CD14-positive monocyte (primary cell): ENCODE measurements around the gene NUDT22. TPM values are rescaled to one million over a fixed set of nuclear protein-coding genes. Genes with fewer than 3 reads are reported as not detected.

Experiments
- DNase-seq, 3 donors: peaks; one replicate each; pipeline ENCODE4 v3.0.0-alpha.2; 2011 to 2022
- H2AFZ ChIP-seq: 2 replicates; pipeline ENCODE4 v1.6.0; 2012; ENCODE audit warnings: mild to moderate bottlenecking, low read depth, low read length, inconsistent platforms; ENCODE audit not compliant: insufficient read depth, poor library complexity, severe bottlenecking
- H3K27ac ChIP-seq, 2 donors: 1 replicate in 1 of 2; 2 replicates in 1 of 2; pipeline ENCODE4 v1.5.1; 2012 to 2013; ENCODE audit warnings: low read length in 2 of 2, control low read depth in 1 of 2, inconsistent platforms in 1 of 2, low read depth in 1 of 2, mild to moderate bottlenecking in 1 of 2
- H3K27me3 ChIP-seq, 2 donors: one replicate each; pipeline versions ENCODE4 v1.6.0 to v1.6.1; 2011 to 2013; ENCODE audit warnings: low read length in 2 of 2; ENCODE audit not compliant: control insufficient read depth in 2 of 2, insufficient read depth in 2 of 2
- H3K36me3 ChIP-seq, 2 donors: replicated peaks in 1 of 2; 1 replicate in 1 of 2; 2 replicates in 1 of 2; pipeline versions ENCODE4 v1.5.1 to v1.6.1; 2012 to 2013; ENCODE audit warnings: low read length in 2 of 2, control low read depth in 1 of 2, inconsistent platforms in 1 of 2, mild to moderate bottlenecking in 1 of 2; ENCODE audit not compliant: insufficient read depth in 2 of 2, control insufficient read depth in 1 of 2
- H3K4me1 ChIP-seq, 2 donors: 1 replicate in 1 of 2; 2 replicates in 1 of 2; pipeline versions ENCODE4 v1.5.1 to v1.6.1; 2012 to 2013; ENCODE audit warnings: low read length in 2 of 2, control low read depth in 1 of 2, inconsistent platforms in 1 of 2, mild to moderate bottlenecking in 1 of 2, moderate library complexity in 1 of 2; ENCODE audit not compliant: insufficient read depth in 2 of 2, control insufficient read depth in 1 of 2
- H3K4me2 ChIP-seq: replicated peaks from 2 replicates; pipeline ENCODE3; 2012; ENCODE audit warnings: low read length, moderate library complexity, mild to moderate bottlenecking; ENCODE audit not compliant: poor library complexity, severe bottlenecking; ENCODE audit errors: extremely low read depth
- H3K4me3 ChIP-seq, 3 experiments: fragments of 200-600 bp in 1 of 3; sonication (generic) in 1 of 3; replicated peaks in 1 of 3; 1 replicate in 2 of 3; 2 replicates in 1 of 3; pipeline ENCODE4 v1.5.1; 2011 to 2013; ENCODE audit warnings: low read length in 3 of 3, mild to moderate bottlenecking in 3 of 3, control low read depth in 2 of 3, low read depth in 2 of 3, inconsistent platforms in 1 of 3, moderate library complexity in 1 of 3
- H3K79me2 ChIP-seq: 2 replicates; pipeline ENCODE4 v1.6.0; 2012; ENCODE audit warnings: mild to moderate bottlenecking, control low read depth, inconsistent platforms, low read length, moderate library complexity; ENCODE audit not compliant: insufficient read depth
- H3K9ac ChIP-seq: 2 replicates; pipeline ENCODE4 v1.6.0; 2017; ENCODE audit warnings: low read length, mild to moderate bottlenecking; ENCODE audit not compliant: insufficient read depth, poor library complexity, severe bottlenecking
- H3K9me3 ChIP-seq, 2 donors: replicated peaks in 1 of 2; 1 replicate in 1 of 2; 2 replicates in 1 of 2; pipeline versions ENCODE4 v1.5.1 to v1.6.1; 2012 to 2013; ENCODE audit warnings: low read length in 2 of 2, control low read depth in 1 of 2; ENCODE audit not compliant: control insufficient read depth in 1 of 2, insufficient read depth in 1 of 2
- H4K20me1 ChIP-seq: 2 replicates; pipeline ENCODE4 v1.6.0; 2012; ENCODE audit warnings: mild to moderate bottlenecking, low read length, control low read depth, moderate library complexity; ENCODE audit not compliant: insufficient read depth
- H3K27ac Mint-ChIP-seq, 7 donors: one replicate each; pipeline ENCODE4 v1.8.0; 2020; ENCODE audit warnings: mild to moderate bottlenecking in 7 of 7, mixed read lengths in 7 of 7, moderate library complexity in 6 of 7, inconsistent platforms in 2 of 7
- H3K27me3 Mint-ChIP-seq, 3 donors: one replicate each; pipeline ENCODE4 v1.8.0; 2021 to 2022; ENCODE audit warnings: low read depth in 3 of 3, mild to moderate bottlenecking in 3 of 3, mixed read lengths in 3 of 3, moderate library complexity in 3 of 3, inconsistent platforms in 1 of 3
- H3K36me3 Mint-ChIP-seq, 2 donors: one replicate each; pipeline ENCODE4 v1.8.0; 2020; ENCODE audit warnings: mixed read lengths in 2 of 2, inconsistent platforms in 1 of 2, mild to moderate bottlenecking in 1 of 2
- H3K4me1 Mint-ChIP-seq: one replicate; pipeline ENCODE4 v1.8.0; 2020; ENCODE audit warnings: mild to moderate bottlenecking, mixed read lengths
- H3K4me3 Mint-ChIP-seq, 2 donors: one replicate each; pipeline ENCODE4 v1.8.0; 2020; ENCODE audit warnings: mild to moderate bottlenecking in 2 of 2, mixed read lengths in 2 of 2, moderate library complexity in 1 of 2
- H3K9me3 Mint-ChIP-seq, 7 donors: one replicate each; pipeline ENCODE4 v1.8.0; 2020 to 2022; ENCODE audit warnings: mixed read lengths in 7 of 7, mild to moderate bottlenecking in 6 of 7, moderate library complexity in 6 of 7, inconsistent platforms in 2 of 7
- CTCF ChIP-seq: fragments of 200-600 bp; IDR thresholded peaks from one replicate; pipeline ENCODE4 v1.8.0; 2022; ENCODE audit warnings: antibody characterized with exemption, mild to moderate bottlenecking
- WGBS: methylation state at CpG from one replicate; pipeline ENCODE4 v1.1.5; 2013; ENCODE audit warnings: missing lambda C conversion rate; ENCODE audit not compliant: insufficient coverage; 5-methylcytosine and 5-hydroxymethylcytosine counted together
- intact Hi-C, 2 donors: fragments of 100-400 bp; cut with micrococcal nuclease; formaldehyde crosslinking; loops; one replicate each; pipeline versions ENCODE4 v1.15.0 to v1.15.1; 2023
- polyA plus RNA-seq, 3 donors: library from polyadenylated mRNA; depleted of rRNA in 1 of 3; unstranded in 2 of 3; stranded (reverse) in 1 of 3; fragments of 300-500 nt in 2 of 3; fragments of >200 nt in 1 of 3; fragmentation: Illumina TruSeq in 2 of 3; gene quantifications; 1 replicate in 2 of 3; 2 replicates in 1 of 3; pipeline ENCODE4 v1.2.3, GENCODE V29; 2012 to 2021

The NUDT22 gene
- polyA plus RNA-seq, 3 donors: 47.9 to 86.1 (median 56.1) TPM

DNA sequence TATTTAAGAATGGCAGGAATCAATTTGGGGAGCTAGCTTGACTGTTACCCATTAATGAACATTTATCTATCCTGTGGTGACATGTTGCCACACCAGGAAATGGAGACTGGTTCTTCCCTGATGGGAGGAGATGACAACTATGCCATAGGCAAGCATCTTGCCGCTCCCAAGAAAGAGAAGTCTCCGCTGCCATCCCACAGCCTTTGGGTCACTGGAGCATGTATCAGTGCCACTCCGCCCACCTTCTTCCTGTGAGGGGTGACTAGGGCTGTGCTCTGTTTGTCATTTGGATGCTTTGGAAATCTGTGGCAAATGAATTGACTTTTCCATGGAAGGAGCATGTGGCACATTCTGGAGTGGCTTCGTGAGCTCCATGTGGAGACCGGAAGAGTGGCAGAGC, 33.6 kb upstream of the NUDT22 start:
- TF ChIP-seq CTCF: no peak
- intact Hi-C loops: no loop called here

DNA sequence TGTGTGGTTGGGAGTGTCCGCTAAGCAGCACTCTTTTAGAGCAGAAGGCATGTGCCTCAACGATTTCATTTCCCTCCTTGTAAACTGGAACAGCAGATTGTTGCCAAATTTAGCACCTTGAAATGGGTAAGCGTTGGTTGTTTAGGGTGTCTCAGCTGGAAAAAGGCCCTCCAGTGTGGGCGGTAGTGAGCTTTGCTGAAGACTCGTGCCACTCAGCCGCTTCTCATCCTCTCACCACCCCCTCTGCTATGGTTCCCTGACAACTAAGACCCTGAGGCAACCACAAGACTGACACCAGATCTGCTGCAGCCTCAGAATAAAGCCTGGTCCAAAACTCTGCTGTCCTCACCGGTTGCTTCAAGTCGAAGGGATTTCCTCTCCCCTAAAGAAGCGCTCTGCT, 29.4 kb upstream of the NUDT22 start:
- no peaks in the 10 kb centered on the region for H3K27me3 ChIP-seq
- peaks cover 8% of the 10 kb centered on the region for H3K79me2 ChIP-seq
- peaks cover 76 to 97% of the 10 kb centered on the region in 2 donors for H3K36me3 ChIP-seq
- no peak overlapping the region for H3K4me2 ChIP-seq
- no peak for TF ChIP-seq CTCF
- peaks cover 18% of the 10 kb centered on the region for H3K4me1 Mint-ChIP-seq
- intact Hi-C loops: no loop called here
- no peak overlapping the region for H3K27ac ChIP-seq
- WGBS: 70% methylated on average over 4 of the region's 9 CpGs
- H3K27me3 Mint-ChIP-seq: peaks cover 0 to 2% (median 0%) of the 10 kb centered on the region in 3 donors
- DNase-seq: no peak
- peak overlapping the region in 2 of 7 donors; percentile 26 to 73 for H3K27ac Mint-ChIP-seq
- H3K4me3 Mint-ChIP-seq: no peak overlapping the region
- H3K4me1 ChIP-seq: peaks cover 8 to 18% of the 10 kb centered on the region in 2 donors
- H3K9me3 Mint-ChIP-seq: no peaks in the 10 kb centered on the region
- peaks cover 7% of the 10 kb centered on the region for H4K20me1 ChIP-seq
- H2AFZ ChIP-seq: no peak overlapping the region
- no peaks in the 10 kb centered on the region for H3K9me3 ChIP-seq
- peaks cover 74 to 95% of the 10 kb centered on the region in 2 donors for H3K36me3 Mint-ChIP-seq
- no peak overlapping the region for H3K9ac ChIP-seq
- H3K4me3 ChIP-seq: no peak overlapping the region

More for the DNA sequence above, 33.6 kb upstream of the NUDT22 start:
- Mint-ChIP-seq H3K27ac (peak overlapping the region in 1 of 7 donors; percentile 8), H3K36me3 (peaks cover 51 to 70% of the 10 kb centered on the region in 2 donors), H3K4me3 (no peak overlapping the region), H3K4me1 (peaks cover 20% of the 10 kb centered on the region), H3K9me3 (no peaks in the 10 kb centered on the region), H3K27me3 (peaks cover 0 to 2% (median 0%) of the 10 kb centered on the region in 3 donors)
- Histone ChIP-seq H2AFZ (no peak overlapping the region), H3K9ac (no peak overlapping the region), H3K27me3 (no peaks in the 10 kb centered on the region), H3K36me3 (peaks cover 52 to 56% of the 10 kb centered on the region in 2 donors), H3K27ac (peak overlapping the region in 1 of 2 donors; percentile 9), H3K4me2 (no peak overlapping the region), H3K9me3 (no peaks in the 10 kb centered on the region), H3K79me2 (peaks cover 6% of the 10 kb centered on the region), H3K4me3 (no peak overlapping the region), H4K20me1 (peaks cover 7% of the 10 kb centered on the region), H3K4me1 (peaks cover 8 to 20% of the 10 kb centered on the region in 2 donors)
- no peak for DNase-seq
- WGBS: 100% methylated on average over 3 of the region's 5 CpGs
